SJCRH30 (cell line): ENCODE measurements around the gene FGD4. TPM values are rescaled to one million over a fixed set of nuclear protein-coding genes. Genes with fewer than 3 reads are reported as not detected.
A peak's percentile ranks its signal among the peaks of the same experiment; 100 is the strongest.

ENCODE experiments used
- DNase-seq, 2 experiments: peaks; one replicate each; pipeline ENCODE4 v3.0.0-alpha.2; 2015 to 2020
- H3K27ac ChIP-seq: fragments of 250-450 bp; sonication (Bioruptor Pico); 2 replicates; pipeline ENCODE4 v1.5.1; 2020; ENCODE audit warnings: mild to moderate bottlenecking, moderate library complexity
- H3K27me3 ChIP-seq: fragments of 250-450 bp; sonication (Bioruptor Pico); 2 replicates; pipeline ENCODE4 v1.5.1; 2020; ENCODE audit warnings: mild to moderate bottlenecking, moderate library complexity
- H3K36me3 ChIP-seq: fragments of 250-450 bp; sonication (Bioruptor Pico); 2 replicates; pipeline ENCODE4 v1.5.1; 2020; ENCODE audit warnings: mild to moderate bottlenecking, moderate library complexity
- H3K4me1 ChIP-seq: fragments of 250-450 bp; sonication (Bioruptor Pico); 2 replicates; pipeline ENCODE4 v1.5.1; 2020; ENCODE audit warnings: mild to moderate bottlenecking, moderate library complexity
- H3K4me3 ChIP-seq: fragments of 250-450 bp; sonication (Bioruptor Pico); 2 replicates; pipeline ENCODE4 v1.5.1; 2020; ENCODE audit warnings: mild to moderate bottlenecking, moderate library complexity
- H3K9me3 ChIP-seq: fragments of 250-450 bp; sonication (Bioruptor Pico); replicated peaks from 2 replicates; pipeline ENCODE4 v1.5.1; 2020; ENCODE audit warnings: mild to moderate bottlenecking, moderate library complexity
- total RNA-seq: library from RNA; depleted of rRNA; stranded (reverse); fragments of >200 nt; shearing (Covaris generic); gene quantifications from 2 replicates; pipeline ENCODE4 v1.2.3, GENCODE V29; 2014; rRNA removed

Gene FGD4
- total RNA-seq = 9.0 and 10.3 TPM in 2 replicates

- no peaks in the 10 kb centered on the region for H3K36me3 ChIP-seq
- no peaks in the 10 kb centered on the region for H3K27me3 ChIP-seq
- no peaks in the 10 kb centered on the region for H3K4me1 ChIP-seq
- no peaks in the 10 kb centered on the region for H3K9me3 ChIP-seq
- H3K4me3 ChIP-seq = peak within 1 kb of the TSS; percentile 73
- peak; percentile 86 to 87 for DNase-seq
- H3K27ac ChIP-seq = no peak within 1 kb of the TSS
Observed at GRCh38 chr12:32399370-32400113, at the start of gene FGD4. FGD4 (plus strand) TSS chr12:32399558.

DNA sequence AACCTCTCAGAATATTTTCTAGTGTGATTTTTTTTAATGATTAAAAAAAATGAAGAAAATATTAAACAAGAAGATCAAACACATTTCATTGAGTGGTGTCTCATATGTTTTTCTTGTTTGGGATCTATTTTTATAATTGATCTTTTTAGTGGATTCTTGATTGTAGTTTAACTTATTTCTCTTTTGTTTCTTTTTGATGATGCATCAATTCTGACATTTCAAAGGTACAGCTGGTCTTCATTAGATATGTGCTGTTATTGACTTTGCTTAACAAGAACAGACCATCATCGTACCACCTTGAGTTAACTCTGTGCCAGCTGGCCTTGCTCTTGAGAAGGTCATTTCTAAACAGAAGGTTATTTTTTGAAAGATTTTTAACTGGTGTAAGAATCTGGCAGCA is 45.8 kb upstream of the FGD4 start:
- no peaks in the 10 kb centered on the region for H3K27me3 ChIP-seq
- no peaks in the 10 kb centered on the region for H3K9me3 ChIP-seq
- no peak overlapping the region for H3K4me3 ChIP-seq
- DNase-seq = no peak
- no peak overlapping the region for H3K27ac ChIP-seq
- no peaks in the 10 kb centered on the region for H3K36me3 ChIP-seq
- H3K4me1 ChIP-seq = no peaks in the 10 kb centered on the region

- DNase-seq = no peak
- H3K9me3 ChIP-seq = no peaks in the 10 kb centered on the region
- H3K27me3 ChIP-seq = no peaks in the 10 kb centered on the region
- no peaks in the 10 kb centered on the region for H3K4me1 ChIP-seq
- H3K36me3 ChIP-seq = no peaks in the 10 kb centered on the region
- H3K4me3 ChIP-seq = no peak overlapping the region
- no peak overlapping the region for H3K27ac ChIP-seq
Observed at GRCh38 chr12:32357601-32358249, 41.6 kb upstream of the FGD4 start.

DNA sequence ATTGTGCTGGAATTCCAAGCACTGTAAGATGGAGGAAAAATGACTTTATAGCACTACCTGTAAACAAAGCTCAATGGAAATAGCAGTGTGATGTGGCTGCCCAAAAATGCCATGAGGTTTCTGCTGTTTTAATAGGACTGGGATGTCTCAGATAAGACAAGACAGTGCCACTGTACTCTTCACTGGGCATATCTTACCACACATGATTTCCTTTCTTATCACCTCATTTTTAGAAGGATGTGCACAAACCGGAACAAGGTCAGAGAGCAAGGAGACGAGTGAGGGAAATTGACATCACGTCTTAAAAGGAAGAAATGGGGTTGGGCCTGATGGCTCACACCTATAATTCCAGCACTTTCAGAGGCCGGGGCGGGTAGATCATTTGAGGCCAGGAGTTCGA is 38.4 kb upstream of the FGD4 start:
- no peaks in the 10 kb centered on the region for H3K4me1 ChIP-seq
- H3K36me3 ChIP-seq = no peaks in the 10 kb centered on the region
- H3K27ac ChIP-seq = no peak overlapping the region
- H3K4me3 ChIP-seq = no peak overlapping the region
- DNase-seq = no peak
- H3K9me3 ChIP-seq = no peaks in the 10 kb centered on the region
- no peaks in the 10 kb centered on the region for H3K27me3 ChIP-seq

GRCh38 chr12:32362892-32363291 is 36.5 kb upstream of the FGD4 start:
- H3K27ac ChIP-seq = no peak overlapping the region
- no peak overlapping the region for H3K4me3 ChIP-seq
- no peaks in the 10 kb centered on the region for H3K4me1 ChIP-seq
- no peaks in the 10 kb centered on the region for H3K27me3 ChIP-seq
- no peak for DNase-seq
- no peaks in the 10 kb centered on the region for H3K36me3 ChIP-seq
- no peaks in the 10 kb centered on the region for H3K9me3 ChIP-seq

DNA sequence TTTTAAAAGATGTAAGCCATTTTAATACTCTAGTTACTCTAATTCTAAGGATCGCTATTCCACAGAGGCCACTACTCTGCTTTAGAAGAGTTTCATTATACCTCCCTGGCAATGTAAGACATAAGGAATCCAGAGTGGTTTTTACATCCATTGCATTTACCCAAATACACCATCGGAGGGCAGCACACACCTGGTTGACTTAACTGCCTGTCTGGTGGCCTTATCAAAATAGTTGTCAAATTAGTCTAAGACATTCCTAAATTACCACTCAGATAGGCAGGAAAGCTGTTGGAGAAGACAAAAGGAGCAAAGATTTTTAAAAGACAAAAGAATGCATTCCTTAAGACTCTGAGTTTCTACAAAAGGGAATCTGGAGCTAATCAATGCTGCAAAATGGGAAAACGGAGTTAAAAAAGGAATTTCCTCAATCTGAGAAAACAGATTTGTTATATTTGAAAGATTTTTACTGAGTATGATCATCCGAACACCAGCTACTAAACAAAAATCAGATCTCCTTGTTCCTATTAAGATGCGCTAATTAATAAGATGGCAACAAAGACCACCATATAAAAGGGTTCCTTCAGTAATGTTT is 33.8 kb upstream of the FGD4 start:
- Histone ChIP-seq H3K27me3 (no peaks in the 10 kb centered on the region), H3K36me3 (no peaks in the 10 kb centered on the region), H3K27ac (no peak overlapping the region), H3K4me3 (no peak overlapping the region), H3K4me1 (no peaks in the 10 kb centered on the region; the same call in 1 of the 2 replicates), H3K9me3 (no peaks in the 10 kb centered on the region)
- DNase-seq = peak; percentile 46 to 84

GRCh38 chr12:32366714-32367113 is 32.6 kb upstream of the FGD4 start:
- H3K27ac ChIP-seq = no peak overlapping the region
- no peaks in the 10 kb centered on the region for H3K36me3 ChIP-seq
- H3K4me1 ChIP-seq = no peaks in the 10 kb centered on the region; the same call in 1 of the 2 replicates
- H3K9me3 ChIP-seq = no peaks in the 10 kb centered on the region
- no peaks in the 10 kb centered on the region for H3K27me3 ChIP-seq
- H3K4me3 ChIP-seq = no peak overlapping the region
- no peak for DNase-seq

GRCh38 chr12:32367381-32367780 is 32.0 kb upstream of the FGD4 start:
- no peaks in the 10 kb centered on the region for H3K9me3 ChIP-seq
- no peaks in the 10 kb centered on the region for H3K27me3 ChIP-seq
- DNase-seq = no peak
- H3K27ac ChIP-seq = no peak overlapping the region
- H3K36me3 ChIP-seq = no peaks in the 10 kb centered on the region
- H3K4me1 ChIP-seq = no peaks in the 10 kb centered on the region; the same call in 1 of the 2 replicates
- no peak overlapping the region for H3K4me3 ChIP-seq

- Histone ChIP-seq H3K9me3 (no peaks in the 10 kb centered on the region), H3K4me3 (no peak overlapping the region), H3K36me3 (no peaks in the 10 kb centered on the region), H3K4me1 (no peaks in the 10 kb centered on the region; the same call in 1 of the 2 replicates), H3K27ac (no peak overlapping the region), H3K27me3 (no peaks in the 10 kb centered on the region)
- peak; percentile 52 to 63 for DNase-seq
Observed at GRCh38 chr12:32369202-32369601, 30.2 kb upstream of the FGD4 start.

DNA sequence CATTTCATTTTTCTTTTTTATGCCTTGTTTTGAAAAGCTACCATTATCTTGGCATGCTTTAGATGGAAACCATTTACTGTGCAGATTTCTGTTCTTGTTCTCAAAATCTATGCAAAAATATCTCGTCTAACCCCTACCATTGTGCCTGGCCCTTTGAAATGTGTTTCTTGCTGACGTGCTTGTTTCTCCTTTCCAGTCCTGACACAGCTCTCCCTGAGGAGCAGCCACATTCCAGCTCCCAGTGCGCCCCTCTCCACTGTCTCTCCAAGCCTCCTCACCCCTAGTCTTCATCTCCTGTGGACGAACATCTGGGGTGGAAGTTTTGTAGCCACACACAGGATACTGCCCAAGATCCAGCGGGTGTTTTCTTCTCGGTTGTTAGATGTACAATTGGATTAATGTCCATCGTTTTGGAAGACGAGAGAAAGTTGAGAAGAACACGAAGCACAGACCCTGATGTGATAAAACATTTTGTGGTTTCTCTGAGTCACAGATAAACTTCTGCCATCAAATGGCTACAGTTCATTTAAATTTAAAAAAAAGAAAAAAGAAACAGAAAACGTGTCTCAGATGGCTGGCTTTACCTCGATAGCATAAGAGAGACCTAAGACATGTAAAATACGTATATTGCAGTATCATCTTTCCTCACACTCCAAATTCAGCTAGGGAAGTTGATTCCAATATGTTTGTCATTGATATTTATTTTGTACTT is 21.9 kb upstream of the FGD4 start:
- Histone ChIP-seq H3K9me3 (no peaks in the 10 kb centered on the region), H3K36me3 (no peaks in the 10 kb centered on the region), H3K4me3 (no peak overlapping the region), H3K27me3 (no peaks in the 10 kb centered on the region), H3K27ac (no peak overlapping the region), H3K4me1 (no peaks in the 10 kb centered on the region)
- no peak for DNase-seq

- no peak for DNase-seq
- no peaks in the 10 kb centered on the region for H3K4me1 ChIP-seq
- no peaks in the 10 kb centered on the region for H3K9me3 ChIP-seq
- H3K4me3 ChIP-seq = no peak overlapping the region
- H3K27ac ChIP-seq = no peak overlapping the region
- H3K36me3 ChIP-seq = no peaks in the 10 kb centered on the region
- no peaks in the 10 kb centered on the region for H3K27me3 ChIP-seq
Observed at GRCh38 chr12:32379213-32379612, 20.1 kb upstream of the FGD4 start.

GRCh38 chr12:32379667-32380066 is 19.7 kb upstream of the FGD4 start:
- Histone ChIP-seq H3K4me3 (no peak overlapping the region), H3K27ac (no peak overlapping the region), H3K27me3 (no peaks in the 10 kb centered on the region), H3K9me3 (no peaks in the 10 kb centered on the region), H3K4me1 (no peaks in the 10 kb centered on the region), H3K36me3 (no peaks in the 10 kb centered on the region)
- no peak for DNase-seq

- no peak overlapping the region for H3K4me3 ChIP-seq
- no peaks in the 10 kb centered on the region for H3K36me3 ChIP-seq
- no peaks in the 10 kb centered on the region for H3K4me1 ChIP-seq
- H3K9me3 ChIP-seq = no peaks in the 10 kb centered on the region
- DNase-seq = no peak
- H3K27ac ChIP-seq = no peak overlapping the region
- H3K27me3 ChIP-seq = no peaks in the 10 kb centered on the region
Observed at GRCh38 chr12:32382226-32382625, 17.1 kb upstream of the FGD4 start.

- no peak for DNase-seq
- Histone ChIP-seq H3K4me3 (no peak overlapping the region), H3K9me3 (no peaks in the 10 kb centered on the region)
Observed at GRCh38 chr12:32390572-32391219, 8.7 kb upstream of the FGD4 start.

More at GRCh38 chr12:32390572-32391219, 8.7 kb upstream of the FGD4 start:
- Histone ChIP-seq H3K4me1 (no peaks in the 10 kb centered on the region), H3K36me3 (no peaks in the 10 kb centered on the region), H3K27ac (no peak overlapping the region), H3K27me3 (no peaks in the 10 kb centered on the region)
